Stimulated activated CD4-positive, alpha-beta T cell treated with anti-CD3 and anti-CD28 coated beads, Interleukin-2, amount 100 ng/mL, for 24 hours (primary cell): ENCODE measurements around the gene OR2T29.
"Not testable (repeated sequence)": the region's sequence is repeated elsewhere in the genome, so short reads cannot be mapped to it uniquely, and the experiment has no call there.

ENCODE experiments used
- DNase-seq, 2 donors: peaks; one replicate each; pipeline ENCODE4 v3.0.0-alpha.2; 2020

Gene OR2T29

GRCh38 chr1:248562672-248563071, at the start of gene OR2T29:
TSS of gene OR2T29 (minus strand) at chr1:248562772. CDS start at chr1:248559491, 3,281 bp downstream.
- not testable (repeated sequence) for DNase-seq

- DNase-seq = peak in 1 of 2 donors; percentile 24
These were observed 49.4 kb upstream of the OR2T29 start for GRCh38 chr1:248611883-248612414.

GRCh38 chr1:248610301-248610700, 47.7 kb upstream of the OR2T29 start:
- no peak for DNase-seq

GRCh38 chr1:248599396-248599795, 36.8 kb upstream of the OR2T29 start:
- no peak for DNase-seq

- DNase-seq = no peak
These were observed 35.0 kb upstream of the OR2T29 start, which contains the start of gene OR2T10 for GRCh38 chr1:248597589-248597988. TSS of gene OR2T10 (minus strand) at chr1:248597700. CDS start at chr1:248593768, 3,932 bp downstream.

GRCh38 chr1:248596615-248597014, 34.0 kb upstream of the OR2T29 start:
- DNase-seq = no peak

GRCh38 chr1:248593226-248593625, 30.7 kb upstream of the OR2T29 start:
- no peak for DNase-seq

- DNase-seq = no peak
These were observed 30.1 kb upstream of the OR2T29 start for GRCh38 chr1:248592655-248593054.

- DNase-seq = no peak
These were observed 27.5 kb upstream of the OR2T29 start for GRCh38 chr1:248590055-248590454.

- no peak for DNase-seq
These were observed 26.8 kb upstream of the OR2T29 start for GRCh38 chr1:248589334-248589733.

GRCh38 chr1:248585266-248585665, 22.7 kb upstream of the OR2T29 start:
- no peak for DNase-seq

GRCh38 chr1:248576260-248576980, 13.8 kb upstream of the OR2T29 start:
- no peak for DNase-seq

GRCh38 chr1:248574657-248575056, 12.1 kb upstream of the OR2T29 start, which contains the start of gene OR2T34:
TSS of gene OR2T34 (minus strand) at chr1:248574757. CDS start at chr1:248574757, 0 bp downstream.
- not testable (repeated sequence) for DNase-seq

- not testable (repeated sequence) for DNase-seq
These were observed 11.3 kb upstream of the OR2T29 start for GRCh38 chr1:248573856-248574255.

- DNase-seq = not testable (repeated sequence)
These were observed 9.5 kb upstream of the OR2T29 start for GRCh38 chr1:248572049-248572448.

GRCh38 chr1:248570811-248571210, 8.2 kb upstream of the OR2T29 start:
- not testable (repeated sequence) for DNase-seq

- DNase-seq = not testable (repeated sequence)
These were observed 6.5 kb upstream of the OR2T29 start for GRCh38 chr1:248569049-248569448.

GRCh38 chr1:248565530-248566373, 3.2 kb upstream of the OR2T29 start:
- peak in 1 of 2 donors; percentile 17 for DNase-seq

GRCh38 chr1:248551027-248551426, 11.5 kb downstream of the OR2T29 start:
- DNase-seq = not testable (repeated sequence)

GRCh38 chr1:248547383-248547782, 15.2 kb downstream of the OR2T29 start:
- DNase-seq = not testable (repeated sequence)

- not testable (repeated sequence) for DNase-seq
These were observed 25.1 kb downstream of the OR2T29 start for GRCh38 chr1:248537449-248537848.

- no peak for DNase-seq
These were observed 40.7 kb downstream of the OR2T29 start for GRCh38 chr1:248521856-248522255.

GRCh38 chr1:248510217-248510616, 52.4 kb downstream of the OR2T29 start:
- not testable (repeated sequence) for DNase-seq
